Activated gamma-delta T cell treated with anti-CD3 and anti-CD28 coated beads, Interleukin-2, amount 50 U/mL, for 16 hours (primary cell): ENCODE results near the gene NDUFS2.
"Not testable (repeated sequence)": the region's sequence is repeated elsewhere in the genome, so short reads cannot be mapped to it uniquely, and the experiment has no call there.

Experiments used
- DNase-seq: peaks from one replicate; pipeline ENCODE4 v3.0.0-alpha.2; 2020; ENCODE audit warnings: low read depth

The NDUFS2 gene

DNA sequence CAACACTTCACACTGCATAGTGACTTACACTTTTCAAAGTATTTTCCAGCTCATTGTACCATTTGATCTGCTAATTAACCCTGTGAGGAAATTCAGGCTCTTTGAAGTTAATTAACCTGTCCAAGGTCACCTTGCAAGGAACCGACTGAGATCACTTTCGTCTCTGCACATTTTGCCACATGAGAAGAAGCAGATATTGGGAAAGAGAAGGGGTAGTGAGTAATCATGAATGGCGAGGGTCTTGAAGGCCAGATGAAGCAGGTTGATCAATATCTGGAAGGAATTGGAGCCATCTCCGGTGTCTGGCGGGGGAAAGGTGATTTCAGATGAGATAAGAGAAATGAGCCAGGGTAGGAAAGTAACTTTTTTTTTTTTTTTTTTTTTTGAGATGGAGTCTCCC, 17.8 kb downstream of the NDUFS2 start:
- no peak for DNase-seq

DNA sequence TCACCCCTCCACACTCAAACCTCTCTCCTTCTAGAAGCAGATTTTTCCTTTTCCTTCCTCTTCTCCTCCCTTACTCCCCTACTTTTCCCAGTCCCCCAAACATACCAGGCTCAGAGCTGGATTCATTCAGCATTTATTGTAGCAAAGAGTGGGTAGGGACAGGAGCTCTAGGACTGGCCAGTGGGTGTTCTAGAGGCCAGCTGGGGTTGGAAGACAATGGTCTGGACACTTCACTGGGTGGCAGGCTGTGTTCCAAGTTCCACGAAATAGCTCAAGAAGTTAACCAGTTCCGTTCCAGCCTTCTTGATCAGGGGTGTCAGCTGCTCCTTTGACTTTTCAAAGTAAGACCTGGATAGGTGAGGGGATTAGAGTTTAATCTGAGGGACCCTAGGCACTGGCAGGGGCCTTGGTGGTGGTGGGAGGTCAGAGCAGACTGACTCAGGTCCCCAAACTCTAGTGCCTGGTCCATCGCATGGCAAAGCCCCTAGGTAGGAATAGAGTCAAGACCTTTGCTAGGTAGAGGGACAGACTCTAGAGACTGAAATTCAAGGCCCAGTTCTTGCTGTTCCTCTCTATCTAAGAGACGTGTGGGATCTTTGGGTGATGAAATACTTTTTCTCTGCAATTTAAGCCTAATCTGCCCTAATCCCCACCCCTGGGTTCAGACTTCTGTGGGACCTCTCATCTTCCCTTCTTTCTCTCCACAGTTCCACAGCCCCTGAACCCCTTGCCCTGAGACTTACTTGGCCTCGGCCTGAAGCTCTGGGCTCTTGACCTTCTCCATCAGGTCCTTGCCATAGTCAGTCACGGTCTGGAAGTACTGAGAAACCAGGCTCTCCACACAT, 20.2 kb downstream of the NDUFS2 start:
- no peak for DNase-seq

GRCh38 chr1:161223805-161224694, 21.9 kb downstream of the NDUFS2 start:
- DNase-seq: no peak

GRCh38 chr1:161224695-161225087, 22.5 kb downstream of the NDUFS2 start:
- DNase-seq: not testable (repeated sequence)

DNA sequence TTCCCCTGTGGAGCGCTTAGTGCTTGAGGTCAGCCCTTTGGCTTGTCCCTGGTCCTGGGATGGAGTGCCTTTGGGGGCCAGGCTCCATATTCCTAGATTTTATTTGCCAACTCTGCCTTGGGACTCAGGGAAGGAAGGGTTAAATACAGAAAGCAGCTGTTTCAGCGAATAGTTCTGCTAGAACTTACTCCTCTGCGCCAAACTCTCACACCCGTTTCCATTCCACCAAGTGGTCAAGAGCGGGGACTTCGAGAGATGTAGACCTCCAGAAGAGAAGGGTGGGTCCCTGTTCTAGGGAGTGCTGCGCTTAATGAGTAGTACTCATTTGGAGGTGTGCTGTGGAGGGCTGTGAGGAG, 23.0 kb downstream of the NDUFS2 start:
- no peak for DNase-seq

- peak; percentile 80 for DNase-seq
These were observed 23.6 kb downstream of the NDUFS2 start, which contains the start of gene TOMM40L for GRCh38 chr1:161225534-161226319. TOMM40L (plus strand) TSS chr1:161226060; CDS start chr1:161226490, 430 bp downstream.

GRCh38 chr1:161226320-161226711, 24.1 kb downstream of the NDUFS2 start:
- no peak for DNase-seq

DNA sequence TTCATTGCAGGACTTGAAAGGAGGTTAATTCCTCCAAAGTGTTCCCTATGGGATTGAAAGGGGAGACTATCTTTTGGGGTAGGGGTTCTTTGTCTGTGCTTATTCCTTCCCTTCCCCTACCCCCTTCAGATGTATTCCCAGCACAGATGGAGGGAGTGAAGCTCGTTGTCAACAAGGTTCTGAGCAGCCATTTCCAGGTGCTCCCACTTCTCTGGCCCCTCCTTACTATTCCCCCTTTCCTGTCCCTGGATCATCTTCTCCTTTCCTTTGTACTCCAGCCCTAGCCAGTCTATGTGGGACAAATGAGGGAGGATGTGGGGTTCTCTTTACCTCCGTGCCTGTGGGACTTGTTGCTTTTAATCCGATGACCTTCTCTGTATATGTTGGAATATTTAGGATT, 24.6 kb downstream of the NDUFS2 start:
- no peak for DNase-seq

- peak; percentile 84 for DNase-seq
These were observed 25.2 kb downstream of the NDUFS2 start for GRCh38 chr1:161227196-161227871.

DNA sequence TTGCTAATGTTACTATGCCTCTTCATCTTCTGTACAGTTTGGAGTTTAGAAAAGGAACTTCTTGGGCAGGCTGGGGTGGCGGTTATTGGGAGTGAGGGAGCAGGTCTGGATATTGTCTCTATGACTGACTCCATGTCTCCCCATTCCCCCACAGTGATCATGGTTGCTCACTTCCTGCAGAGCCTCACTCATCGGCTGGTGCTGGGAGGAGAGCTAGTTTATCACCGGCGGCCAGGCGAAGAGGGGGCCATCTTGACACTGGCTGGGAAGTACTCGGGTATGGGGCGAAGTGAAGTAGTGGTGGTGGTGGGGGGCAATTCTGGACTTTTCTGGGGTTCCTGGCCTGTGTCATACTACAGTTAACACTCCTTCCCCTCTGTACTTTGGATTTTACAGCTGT, 25.9 kb downstream of the NDUFS2 start:
- DNase-seq: no peak

DNA sequence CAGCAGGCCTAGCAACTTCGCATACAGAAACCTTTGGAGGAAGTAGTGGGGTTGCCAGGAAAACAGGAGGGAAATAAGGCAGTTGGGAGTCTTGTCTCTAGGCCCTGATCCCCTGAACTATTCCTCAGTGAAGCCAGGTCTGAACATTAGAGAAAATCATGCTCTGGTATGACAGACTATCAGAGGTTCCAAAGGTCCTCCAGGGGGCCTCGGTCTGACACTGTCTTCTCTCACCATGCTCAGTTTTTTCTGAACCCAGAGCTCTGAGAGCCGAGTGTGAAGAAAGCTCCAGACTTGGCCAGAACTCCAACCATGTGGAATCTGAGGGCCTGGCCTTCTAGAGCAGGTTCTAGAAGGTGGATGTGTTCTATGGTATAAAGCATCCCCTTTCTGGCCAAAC, 27.7 kb downstream of the NDUFS2 start:
- no peak for DNase-seq

- DNase-seq: no peak
These were observed 28.6 kb downstream of the NDUFS2 start for GRCh38 chr1:161230762-161231161.

DNA sequence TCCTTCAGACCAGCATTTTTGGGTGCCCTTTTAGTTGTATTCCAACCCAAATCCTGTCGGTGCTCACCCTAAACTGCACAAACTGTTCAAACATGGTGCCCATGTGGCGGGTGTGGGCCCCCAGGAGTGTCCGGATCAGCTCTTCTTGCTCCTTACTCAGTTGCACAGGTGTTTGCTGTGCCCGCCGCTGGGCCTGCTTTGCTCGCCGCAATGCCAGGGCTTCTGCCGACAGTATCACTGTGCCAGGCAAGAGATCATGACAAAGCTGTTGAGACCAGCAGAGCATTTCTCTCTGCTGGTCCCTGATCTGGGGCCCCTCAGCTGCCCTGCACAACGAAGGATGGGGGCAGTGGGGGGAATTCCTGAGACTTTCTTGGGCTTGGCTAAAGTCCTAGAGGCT, 30.9 kb downstream of the NDUFS2 start:
- DNase-seq: no peak

- DNase-seq: no peak
These were observed 34.0 kb downstream of the NDUFS2 start for GRCh38 chr1:161235957-161236775.

DNA sequence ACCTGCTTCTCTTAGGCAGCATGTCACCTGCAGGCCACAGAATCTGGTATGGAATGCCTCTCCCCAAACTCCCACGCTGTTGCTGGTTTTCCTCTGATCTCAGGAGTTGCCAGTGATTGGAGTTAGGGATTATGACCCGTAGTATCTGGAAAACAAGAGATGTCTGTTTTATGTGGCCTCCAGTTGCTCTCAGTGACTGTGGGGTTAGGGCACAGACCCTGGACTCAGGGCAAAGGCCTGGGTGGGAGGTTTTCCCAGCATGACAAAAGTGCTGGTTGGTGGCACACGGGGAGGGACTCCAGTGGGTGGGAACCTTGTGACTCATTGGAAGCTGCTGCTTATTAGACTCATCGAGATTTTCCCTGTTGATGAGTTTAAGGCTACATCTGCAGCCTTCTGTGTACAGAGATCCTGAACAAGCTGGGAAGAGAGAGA, 35.9 kb downstream of the NDUFS2 start, which contains the start of gene NR1I3:
NR1I3 (minus strand) TSS at position 165 of the 435 bp plus-strand sequence. CDS start 1,638 bp downstream, outside the sequence.
- DNase-seq: no peak

DNA sequence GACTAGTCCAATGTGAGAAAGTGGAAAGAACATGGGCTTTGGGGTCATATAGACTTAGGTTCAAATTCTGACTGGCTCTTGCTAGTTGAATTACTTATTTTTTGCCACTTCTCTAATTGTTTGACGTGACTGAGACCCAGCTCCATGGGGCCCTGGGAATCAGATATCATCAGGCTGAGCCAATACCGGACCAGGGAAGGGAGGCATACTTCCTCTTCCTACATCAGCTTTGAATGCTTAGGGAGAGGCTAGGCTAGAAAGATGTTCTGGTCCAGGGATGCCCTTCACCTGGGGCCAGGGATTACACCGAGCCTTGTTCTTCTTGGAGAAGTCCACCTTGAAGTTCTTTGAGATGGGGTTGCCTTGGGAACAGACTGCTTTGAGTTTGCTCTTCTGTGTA, 39.5 kb downstream of the NDUFS2 start:
- DNase-seq: no peak

GRCh38 chr1:161242313-161242712, 40.1 kb downstream of the NDUFS2 start:
- no peak for DNase-seq

GRCh38 chr1:161244888-161245287, 42.7 kb downstream of the NDUFS2 start:
- DNase-seq: no peak

- DNase-seq: not testable (repeated sequence)
These were observed 47.9 kb downstream of the NDUFS2 start for GRCh38 chr1:161250100-161250499.

GRCh38 chr1:161250829-161251228, 48.7 kb downstream of the NDUFS2 start:
- no peak for DNase-seq

DNA sequence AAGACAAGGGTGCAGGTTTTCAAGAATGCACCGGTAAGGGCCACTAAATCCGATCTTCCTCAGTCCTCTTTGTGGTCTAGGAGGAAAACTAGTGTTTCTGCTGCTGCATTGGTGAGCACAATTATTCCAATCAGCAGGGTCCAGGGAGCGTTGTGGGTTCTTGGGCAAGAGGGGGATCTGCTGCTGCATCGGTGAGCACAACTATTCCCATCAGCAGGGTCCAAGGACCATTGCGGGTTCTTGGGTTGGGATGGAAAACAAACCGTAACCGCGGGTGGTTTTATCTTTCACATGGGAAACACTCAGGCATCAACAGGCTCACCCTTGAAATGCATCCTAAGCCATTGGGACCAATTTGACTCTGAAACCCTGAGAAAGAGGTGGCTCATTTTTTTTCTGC, 49.4 kb downstream of the NDUFS2 start:
- no peak for DNase-seq
